Sigmoid colon (tissue), 4 donors: ENCODE results near the gene GZMA.

Experiments used
- EP300 ChIP-seq, 4 donors: sonication (generic); formaldehyde crosslinking; IDR thresholded peaks; one replicate each; pipeline ENCODE4 v1.6.1; 2017; ENCODE audit warnings: antibody characterized with exemption in 4 of 4
- POLR2A ChIP-seq, 2 donors: fragments of 450-650 bp; IDR thresholded peaks; one replicate each; pipeline ENCODE4 v1.6.1; 2016; ENCODE audit warnings: antibody characterized with exemption in 2 of 2, mild to moderate bottlenecking in 2 of 2, moderate library complexity in 2 of 2
- POLR2AphosphoS5 ChIP-seq, 4 donors: sonication (generic); formaldehyde crosslinking; IDR thresholded peaks; one replicate each; pipeline ENCODE4 v1.6.1; 2017; ENCODE audit warnings: antibody characterized with exemption in 4 of 4
- TF ChIP-seq, protein P1 (sequence below), 4 experiments: fragments of 450-650 bp in 3 of 4; fragments of 200-600 bp in 1 of 4; IDR thresholded peaks; one replicate each; pipeline ENCODE4 v1.5.1; 2016 to 2019; ENCODE audit warnings: antibody characterized with exemption in 4 of 4, mild to moderate bottlenecking in 3 of 4, moderate library complexity in 2 of 4

DNA sequence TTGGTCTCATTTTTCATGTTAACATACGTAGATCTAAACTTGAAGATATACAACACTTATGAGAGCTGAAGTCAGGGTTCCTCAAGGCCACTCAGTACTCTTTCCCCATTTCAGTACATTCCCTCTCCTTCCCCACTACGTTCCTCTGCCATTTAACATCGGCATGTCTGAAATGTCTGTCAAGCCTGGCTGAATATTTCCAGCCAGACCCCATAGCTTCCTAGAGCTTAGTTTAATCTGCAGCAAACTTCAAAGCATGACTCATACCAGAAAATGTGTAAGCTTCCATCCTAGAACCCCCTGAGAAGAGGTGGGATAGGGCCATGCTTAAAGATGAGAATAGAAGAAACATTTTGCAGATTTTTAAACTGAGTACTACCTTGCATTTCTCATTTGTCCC, 6.2 kb downstream of the GZMA start:
- TF ChIP-seq POLR2A (IDR thresholded peaks at IDR 0.05) (no peak), POLR2AphosphoS5 (IDR thresholded peaks at IDR 0.05) (no peak), EP300 (IDR thresholded peaks at IDR 0.05) (no peak)
- TF ChIP-seq, protein P1, sequence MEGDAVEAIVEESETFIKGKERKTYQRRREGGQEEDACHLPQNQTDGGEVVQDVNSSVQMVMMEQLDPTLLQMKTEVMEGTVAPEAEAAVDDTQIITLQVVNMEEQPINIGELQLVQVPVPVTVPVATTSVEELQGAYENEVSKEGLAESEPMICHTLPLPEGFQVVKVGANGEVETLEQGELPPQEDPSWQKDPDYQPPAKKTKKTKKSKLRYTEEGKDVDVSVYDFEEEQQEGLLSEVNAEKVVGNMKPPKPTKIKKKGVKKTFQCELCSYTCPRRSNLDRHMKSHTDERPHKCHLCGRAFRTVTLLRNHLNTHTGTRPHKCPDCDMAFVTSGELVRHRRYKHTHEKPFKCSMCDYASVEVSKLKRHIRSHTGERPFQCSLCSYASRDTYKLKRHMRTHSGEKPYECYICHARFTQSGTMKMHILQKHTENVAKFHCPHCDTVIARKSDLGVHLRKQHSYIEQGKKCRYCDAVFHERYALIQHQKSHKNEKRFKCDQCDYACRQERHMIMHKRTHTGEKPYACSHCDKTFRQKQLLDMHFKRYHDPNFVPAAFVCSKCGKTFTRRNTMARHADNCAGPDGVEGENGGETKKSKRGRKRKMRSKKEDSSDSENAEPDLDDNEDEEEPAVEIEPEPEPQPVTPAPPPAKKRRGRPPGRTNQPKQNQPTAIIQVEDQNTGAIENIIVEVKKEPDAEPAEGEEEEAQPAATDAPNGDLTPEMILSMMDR (IDR thresholded peaks at IDR 0.05), result no peak
